Natural killer cell (primary cell): Measurements from ENCODE around the gene NEGR1. TPM values are rescaled to one million over a fixed set of nuclear protein-coding genes. Genes with fewer than 3 reads are reported as not detected.

ENCODE experiments used
- ATAC-seq, 3 donors: fragments of 150-1000 bp in 2 of 3; fragments of 200-7000 bp in 1 of 3; cut with Tn5 transposase; 1 replicate in 1 of 3; 2 replicates in 2 of 3; pipeline ENCODE4 v1.10.0; 2021; ENCODE audit warnings: mild to moderate bottlenecking in 2 of 3, moderate library complexity in 2 of 3
- DNase-seq, 2 donors: peaks; one replicate each; pipeline versions ENCODE4 v3.0.0 to v3.0.0-alpha.2; 2013 to 2021; ENCODE audit warnings: mixed read lengths in 1 of 2
- H3K27ac ChIP-seq: one replicate; pipeline ENCODE4 v1.5.1; 2013; ENCODE audit warnings: mild to moderate bottlenecking, low read length
- H3K27me3 ChIP-seq: one replicate; pipeline ENCODE4 v1.6.1; 2013; ENCODE audit warnings: low read length; ENCODE audit not compliant: control insufficient read depth, insufficient read depth
- H3K36me3 ChIP-seq: one replicate; pipeline ENCODE4 v1.6.1; 2013; ENCODE audit warnings: low read length; ENCODE audit not compliant: control insufficient read depth, insufficient read depth
- H3K4me1 ChIP-seq: one replicate; pipeline ENCODE4 v1.6.1; 2013; ENCODE audit warnings: low read length; ENCODE audit not compliant: control insufficient read depth, insufficient read depth
- H3K4me3 ChIP-seq: one replicate; pipeline ENCODE4 v1.5.1; 2013; ENCODE audit warnings: low read length
- H3K9me3 ChIP-seq: one replicate; pipeline ENCODE4 v1.6.1; 2013; ENCODE audit warnings: low read length; ENCODE audit not compliant: control insufficient read depth, insufficient read depth
- H3K27ac Mint-ChIP-seq, 2 donors: one replicate each; pipeline ENCODE4 v1.8.0; 2022; ENCODE audit warnings: mild to moderate bottlenecking in 2 of 2, mixed read lengths in 2 of 2, moderate library complexity in 1 of 2
- H3K27me3 Mint-ChIP-seq, 2 donors: one replicate each; pipeline ENCODE4 v1.8.0; 2022; ENCODE audit warnings: low read depth in 2 of 2, mixed read lengths in 2 of 2
- H3K36me3 Mint-ChIP-seq: one replicate; pipeline ENCODE4 v1.8.0; 2022; ENCODE audit warnings: mixed read lengths
- H3K4me1 Mint-ChIP-seq, 2 donors: one replicate each; pipeline ENCODE4 v1.8.0; 2022; ENCODE audit warnings: mixed read lengths in 2 of 2
- H3K4me3 Mint-ChIP-seq: one replicate; pipeline ENCODE4 v1.8.0; 2022; ENCODE audit warnings: mild to moderate bottlenecking, moderate library complexity, mixed read lengths
- H3K9me3 Mint-ChIP-seq, 2 donors: one replicate each; pipeline ENCODE4 v1.8.0; 2022; ENCODE audit warnings: mixed read lengths in 2 of 2
- CTCF ChIP-seq: fragments of 200-600 bp; IDR thresholded peaks from one replicate; pipeline ENCODE4 v1.8.0; 2022; ENCODE audit warnings: antibody characterized with exemption
- WGBS: methylation state at CpG from one replicate; pipeline ENCODE4 v1.1.7; 2013; ENCODE audit warnings: missing lambda C conversion rate; ENCODE audit not compliant: insufficient coverage; 5-methylcytosine and 5-hydroxymethylcytosine counted together
- intact Hi-C: fragments of 100-400 bp; cut with micrococcal nuclease; formaldehyde crosslinking; loops from one replicate; pipeline ENCODE4 v1.14.2; 2022
- total RNA-seq, 4 donors: library from RNA; stranded (reverse); fragments of 120-200 nt in 1 of 4; gene quantifications; one replicate each; pipeline versions ENCODE4 v1.2.3 to v1.2.4, GENCODE V29; 2013 to 2022

Gene NEGR1
- total RNA-seq, 3 donors from 2014 or later (not counting 1 experiment from before 2014, with no cell fraction given) = 0.55 to 1.3 TPM; not detected in 1

GRCh38 chr1:71618766-71619530 is 663.4 kb downstream of the NEGR1 start:
- DNase-seq = no peak
- TF ChIP-seq CTCF = no peak

GRCh38 chr1:71618191-71618590 is 664.1 kb downstream of the NEGR1 start:
- intact Hi-C loops = no loop called here
- Mint-ChIP-seq H3K4me1 (no peaks in the 10 kb centered on the region), H3K27me3 (no peaks in the 10 kb centered on the region), H3K9me3 (peaks cover 3 to 4% of the 10 kb centered on the region in 2 donors), H3K27ac (no peak overlapping the region), H3K4me3 (no peak overlapping the region), H3K36me3 (no peaks in the 10 kb centered on the region)
- H3K27me3 ChIP-seq = no peaks in the 10 kb centered on the region
- no peaks in the 10 kb centered on the region for H3K4me1 ChIP-seq
- H3K4me3 ChIP-seq = no peak overlapping the region
- ATAC-seq (no peak), DNase-seq (no peak)
- TF ChIP-seq CTCF = no peak
- 81% methylated on average over 4 of the region's 4 CpGs for WGBS
- H3K9me3 ChIP-seq = peaks cover 4% of the 10 kb centered on the region
- H3K36me3 ChIP-seq = no peaks in the 10 kb centered on the region
- H3K27ac ChIP-seq = no peak overlapping the region

More at GRCh38 chr1:71618766-71619530, 663.4 kb downstream of the NEGR1 start:
- Histone ChIP-seq H3K36me3 (no peaks in the 10 kb centered on the region), H3K27ac (no peak overlapping the region), H3K4me3 (no peak overlapping the region), H3K27me3 (no peaks in the 10 kb centered on the region), H3K4me1 (no peaks in the 10 kb centered on the region), H3K9me3 (peaks cover 4% of the 10 kb centered on the region)
- intact Hi-C loops = no loop called here
- Mint-ChIP-seq H3K36me3 (no peaks in the 10 kb centered on the region), H3K9me3 (peaks cover 6 to 7% of the 10 kb centered on the region in 2 donors), H3K4me3 (no peak overlapping the region), H3K4me1 (no peaks in the 10 kb centered on the region), H3K27me3 (no peaks in the 10 kb centered on the region), H3K27ac (no peak overlapping the region)
- no peak for ATAC-seq
- WGBS = 92% methylated on average over 3 of the region's 3 CpGs

GRCh38 chr1:71610476-71610875 is 671.9 kb downstream of the NEGR1 start:
- DNase-seq = no peak
- Mint-ChIP-seq H3K9me3 (peaks cover 14% of the 10 kb centered on the region in 2 donors), H3K27me3 (no peaks in the 10 kb centered on the region), H3K36me3 (no peaks in the 10 kb centered on the region), H3K4me1 (no peaks in the 10 kb centered on the region), H3K4me3 (no peak overlapping the region), H3K27ac (no peak overlapping the region)
- no peak overlapping the region for H3K27ac ChIP-seq
- H3K4me3 ChIP-seq = no peak overlapping the region
- H3K4me1 ChIP-seq = no peaks in the 10 kb centered on the region
- 67% methylated on average over 1 of the region's 1 CpG for WGBS
- intact Hi-C loops = no loop called here
- H3K36me3 ChIP-seq = no peaks in the 10 kb centered on the region
- H3K27me3 ChIP-seq = no peaks in the 10 kb centered on the region
- ATAC-seq = no peak
- no peaks in the 10 kb centered on the region for H3K9me3 ChIP-seq
- no peak for TF ChIP-seq CTCF
